Measurements from ENCODE around the gene APBB2.

GRCh38 chr4:41015016-41015675 lies 199.2 kb downstream of the APBB2 start:
- TF ChIP-seq CTCF (IDR thresholded peaks at IDR 0.05) (no peak), POLR2A (IDR thresholded peaks at IDR 0.05) (no peak)
